Neuronal stem cell (in vitro differentiated cells): ENCODE data around the gene FBXO27.

ENCODE experiments used
- DNase-seq: peaks from one replicate; pipeline ENCODE4 v3.0.0-alpha.2; 2013; ENCODE audit warnings: low spot score
- H2AFZ ChIP-seq: one replicate; pipeline ENCODE4 v1.6.1; 2013; ENCODE audit warnings: mild to moderate bottlenecking, low read length, inconsistent platforms
- H2AK5ac ChIP-seq: 2 replicates; pipeline ENCODE4 v1.6.1; 2013; ENCODE audit warnings: low read depth, mild to moderate bottlenecking, inconsistent platforms, low read length, moderate library complexity, mixed read lengths
- H2BK120ac ChIP-seq: 2 replicates; pipeline ENCODE4 v1.6.1; 2013; ENCODE audit warnings: low read depth, mild to moderate bottlenecking, inconsistent platforms, low read length, moderate library complexity, mixed read lengths
- H2BK12ac ChIP-seq: one replicate; pipeline ENCODE4 v1.6.1; 2013; ENCODE audit warnings: low read length, inconsistent platforms
- H2BK15ac ChIP-seq: 2 replicates; pipeline ENCODE4 v1.6.1; 2013; ENCODE audit warnings: mild to moderate bottlenecking, low read length, inconsistent platforms, mixed read lengths
- H2BK5ac ChIP-seq: one replicate; pipeline ENCODE4 v1.6.1; 2013; ENCODE audit warnings: inconsistent platforms, mild to moderate bottlenecking, low read length, moderate library complexity
- H3K14ac ChIP-seq: one replicate; pipeline ENCODE4 v1.6.1; 2013; ENCODE audit warnings: low read length, inconsistent platforms
- H3K18ac ChIP-seq: 2 replicates; pipeline ENCODE4 v1.6.1; 2013; ENCODE audit warnings: low read length, inconsistent platforms
- H3K23ac ChIP-seq: 2 replicates; pipeline ENCODE4 v1.6.1; 2013; ENCODE audit warnings: low read depth, mild to moderate bottlenecking, mixed read lengths, low read length, inconsistent platforms; ENCODE audit not compliant: poor library complexity
- H3K27ac ChIP-seq: replicated peaks from 3 replicates; pipeline ENCODE4 v1.5.1; 2013; ENCODE audit warnings: low read length, inconsistent platforms
- H3K27me3 ChIP-seq, 3 experiments: 2 replicates each; pipeline ENCODE4 v1.6.1; 2013; ENCODE audit warnings: low read length in 3 of 3, mild to moderate bottlenecking in 2 of 3, inconsistent platforms in 1 of 3, low read depth in 1 of 3, mixed read lengths in 1 of 3, moderate library complexity in 1 of 3; ENCODE audit not compliant: control insufficient read depth in 3 of 3, insufficient read depth in 3 of 3
- H3K36me3 ChIP-seq, 2 donors: replicated peaks in 1 of 2; 2 replicates each; pipeline ENCODE4 v1.6.1; 2013; ENCODE audit warnings: low read length in 2 of 2; ENCODE audit not compliant: control insufficient read depth in 2 of 2, insufficient read depth in 2 of 2
- H3K4ac ChIP-seq: 2 replicates; pipeline ENCODE4 v1.6.1; 2013; ENCODE audit warnings: inconsistent platforms, mild to moderate bottlenecking, low read length, moderate library complexity
- H3K4me1 ChIP-seq, 2 donors: 1 replicate in 1 of 2; 2 replicates in 1 of 2; pipeline ENCODE4 v1.6.1; 2013; ENCODE audit warnings: low read length in 2 of 2, low read depth in 1 of 2; ENCODE audit not compliant: control insufficient read depth in 2 of 2, insufficient read depth in 1 of 2
- H3K4me2 ChIP-seq: one replicate; pipeline ENCODE4 v1.6.1; 2013; ENCODE audit warnings: mild to moderate bottlenecking, low read length, inconsistent platforms; ENCODE audit not compliant: insufficient read depth, poor library complexity, severe bottlenecking
- H3K4me3 ChIP-seq, 2 donors: 2 replicates each; pipeline ENCODE4 v1.5.1; 2013; ENCODE audit warnings: low read length in 2 of 2, mild to moderate bottlenecking in 2 of 2, inconsistent platforms in 1 of 2, moderate library complexity in 1 of 2
- H3K79me1 ChIP-seq: one replicate; pipeline ENCODE4 v1.6.1; 2013; ENCODE audit warnings: low read depth, mild to moderate bottlenecking, inconsistent platforms, low read length, moderate library complexity
- H3K9ac ChIP-seq: one replicate; pipeline ENCODE4 v1.6.1; 2013; ENCODE audit warnings: mild to moderate bottlenecking, low read depth, low read length, inconsistent platforms; ENCODE audit not compliant: poor library complexity
- H3K9me3 ChIP-seq, 2 donors: replicated peaks in 1 of 2; 2 replicates each; pipeline versions ENCODE3 to v1.6.1; 2013; ENCODE audit warnings: low read length in 2 of 2, mild to moderate bottlenecking in 2 of 2, inconsistent platforms in 1 of 2, low read depth in 1 of 2, mixed read lengths in 1 of 2, moderate library complexity in 1 of 2; ENCODE audit not compliant: control insufficient read depth in 2 of 2, insufficient read depth in 1 of 2
- H4K8ac ChIP-seq: one replicate; pipeline ENCODE4 v1.6.1; 2013; ENCODE audit warnings: low read depth, mild to moderate bottlenecking, inconsistent platforms, low read length, moderate library complexity
- H4K91ac ChIP-seq: one replicate; pipeline ENCODE4 v1.6.1; 2013; ENCODE audit warnings: low read length, low read depth, mild to moderate bottlenecking, inconsistent platforms; ENCODE audit not compliant: poor library complexity
- WGBS, 2 donors: extraction: QIAGEN DNeasy Blood & Tissue Kit; methylation state at CpG; one replicate each; pipeline ENCODE4 v1.1.7; 2013; ENCODE audit warnings: missing lambda C conversion rate in 2 of 2, mixed read lengths in 1 of 2; ENCODE audit not compliant: insufficient read length in 2 of 2, insufficient replicate concordance in 1 of 2; ENCODE audit errors: extremely low coverage in 2 of 2; 5-methylcytosine and 5-hydroxymethylcytosine counted together

FBXO27 gene

DNA sequence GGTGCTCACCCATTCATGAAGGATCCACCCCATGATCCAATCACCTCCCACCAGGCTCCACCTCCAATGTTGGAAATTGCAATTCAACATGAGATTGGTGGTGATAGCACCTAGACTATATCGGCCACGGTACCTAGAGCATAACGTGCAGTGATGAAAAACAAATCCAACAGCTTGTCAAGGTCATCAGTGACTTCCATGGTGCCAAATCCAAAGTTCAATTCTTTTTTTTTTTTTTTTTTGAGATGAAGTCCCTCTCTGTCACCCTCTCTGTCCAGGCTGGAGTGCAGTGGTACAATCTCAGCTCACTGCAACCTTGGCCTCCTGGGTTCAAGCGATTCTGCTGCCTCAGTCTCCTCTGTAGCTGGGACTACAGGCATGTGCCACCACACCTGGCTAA is 34.8 kb upstream of the FBXO27 start:
- no peaks in the 10 kb centered on the region for H3K79me1 ChIP-seq
- no peak overlapping the region for H2AFZ ChIP-seq
- no peak overlapping the region for H2BK15ac ChIP-seq
- no peak overlapping the region for H4K91ac ChIP-seq
- no peak overlapping the region for H2BK120ac ChIP-seq
- no peaks in the 10 kb centered on the region for H3K36me3 ChIP-seq
- DNase-seq = no peak
- no peaks in the 10 kb centered on the region for H3K27me3 ChIP-seq
- H2BK5ac ChIP-seq = no peak overlapping the region
- no peak overlapping the region for H3K4me2 ChIP-seq
- no peak overlapping the region for H3K23ac ChIP-seq
- no peaks in the 10 kb centered on the region for H3K9me3 ChIP-seq
- H3K4me1 ChIP-seq = no peaks in the 10 kb centered on the region
- H3K4me3 ChIP-seq = no peak overlapping the region
- no peak overlapping the region for H3K18ac ChIP-seq
- no peak overlapping the region for H2BK12ac ChIP-seq
- no CpG with 5 or more reads among the region's 4 CpGs for WGBS, 2 donors
- H3K4ac ChIP-seq = no peak overlapping the region
- H3K9ac ChIP-seq = no peak overlapping the region
- H3K14ac ChIP-seq = no peak overlapping the region
- H4K8ac ChIP-seq = no peak overlapping the region
- no peak overlapping the region for H2AK5ac ChIP-seq
- H3K27ac ChIP-seq = no peak overlapping the region

DNA sequence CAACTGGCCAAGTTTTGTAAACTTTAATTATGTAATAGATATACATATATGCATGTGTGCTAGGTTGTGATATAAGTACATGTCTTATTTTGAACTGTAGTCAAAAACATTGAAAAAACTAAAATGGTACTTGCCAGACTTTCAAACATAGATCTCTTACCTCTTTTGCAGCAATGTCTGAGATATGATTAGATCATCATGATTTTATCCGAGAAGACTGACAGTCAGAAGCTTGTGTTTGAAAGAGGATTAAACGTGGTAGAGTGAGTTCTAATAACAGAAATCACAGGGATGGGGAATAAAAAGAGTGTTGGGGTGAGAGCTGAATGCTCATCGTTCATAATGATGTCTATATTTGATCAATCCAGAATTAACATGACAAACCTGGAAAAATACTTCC is 33.6 kb upstream of the FBXO27 start:
- H3K36me3 ChIP-seq = no peaks in the 10 kb centered on the region
- H3K9ac ChIP-seq = no peak overlapping the region
- no peak overlapping the region for H3K4me2 ChIP-seq
- no peaks in the 10 kb centered on the region for H3K9me3 ChIP-seq
- DNase-seq = no peak
- H2BK12ac ChIP-seq = no peak overlapping the region
- no peak overlapping the region for H4K8ac ChIP-seq
- no peak overlapping the region for H3K4me3 ChIP-seq
- H2BK120ac ChIP-seq = no peak overlapping the region
- H3K27me3 ChIP-seq = no peaks in the 10 kb centered on the region
- no peak overlapping the region for H3K4ac ChIP-seq
- no peak overlapping the region for H2AK5ac ChIP-seq
- H3K79me1 ChIP-seq = no peaks in the 10 kb centered on the region
- H2BK15ac ChIP-seq = no peak overlapping the region
- H3K4me1 ChIP-seq = no peaks in the 10 kb centered on the region
- H3K14ac ChIP-seq = no peak overlapping the region
- WGBS, 2 donors = no CpG with 5 or more reads among the region's 3 CpGs
- H3K23ac ChIP-seq = no peak overlapping the region
- no peak overlapping the region for H2BK5ac ChIP-seq
- H3K27ac ChIP-seq = no peak overlapping the region
- no peak overlapping the region for H2AFZ ChIP-seq
- H4K91ac ChIP-seq = no peak overlapping the region
- no peak overlapping the region for H3K18ac ChIP-seq

DNA sequence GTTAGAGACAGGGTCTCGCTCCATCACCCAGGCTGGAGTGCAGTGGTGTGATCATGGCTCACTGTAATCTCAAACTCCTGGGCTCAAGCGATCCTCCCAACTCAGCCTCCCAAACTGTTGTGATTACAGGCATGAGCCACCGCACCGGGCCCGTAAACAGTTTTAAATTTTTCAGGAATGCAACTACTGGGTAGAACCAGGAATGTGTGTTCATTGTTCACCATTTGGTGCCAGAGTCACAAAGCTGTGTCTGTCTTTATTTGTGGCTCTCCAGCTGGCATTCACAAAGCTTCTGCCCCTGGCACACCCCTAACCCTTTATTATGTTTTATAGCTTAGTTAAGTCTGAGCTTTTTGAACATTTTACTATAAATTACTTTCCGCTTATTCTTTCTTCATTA is 32.1 kb upstream of the FBXO27 start:
- Histone ChIP-seq H3K79me1 (no peaks in the 10 kb centered on the region), H2BK15ac (no peak overlapping the region), H3K4ac (no peak overlapping the region), H4K8ac (no peak overlapping the region), H2BK5ac (no peak overlapping the region), H3K4me3 (no peak overlapping the region), H3K9me3 (no peaks in the 10 kb centered on the region), H3K27ac (no peak overlapping the region), H3K27me3 (no peaks in the 10 kb centered on the region), H4K91ac (no peak overlapping the region), H2BK120ac (no peak overlapping the region), H3K36me3 (no peaks in the 10 kb centered on the region), H3K4me2 (no peak overlapping the region), H2AK5ac (no peak overlapping the region), H3K14ac (no peak overlapping the region), H2BK12ac (no peak overlapping the region), H3K9ac (no peak overlapping the region), H3K18ac (no peak overlapping the region), H3K4me1 (no peaks in the 10 kb centered on the region), H3K23ac (no peak overlapping the region), H2AFZ (no peak overlapping the region)
- no CpG with 5 or more reads among the region's 6 CpGs for WGBS, 2 donors
- no peak for DNase-seq

DNA sequence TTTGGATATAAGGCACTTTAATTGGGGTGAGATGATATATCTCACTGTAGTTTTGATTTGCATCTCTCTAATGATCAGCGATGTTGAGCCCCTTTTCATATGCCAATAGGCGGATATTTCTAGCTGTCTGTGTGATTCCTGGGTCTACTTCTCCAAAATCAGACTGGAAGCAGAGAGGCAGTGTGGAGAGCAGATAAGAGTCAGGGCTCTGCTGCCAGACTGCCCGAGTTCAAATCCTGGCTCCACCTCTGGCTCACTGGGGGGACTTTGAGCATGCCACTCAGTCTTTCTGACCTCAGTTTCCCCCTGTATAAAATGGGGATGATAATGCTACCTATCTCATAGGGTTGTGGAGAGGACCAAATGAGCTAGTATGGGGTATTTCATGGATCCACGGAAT is 27.8 kb upstream of the FBXO27 start:
- Histone ChIP-seq H3K4me2 (no peak overlapping the region), H3K27me3 (peaks cover 0 to 2% (median 0%) of the 10 kb centered on the region in 3 experiments), H2AK5ac (no peak overlapping the region), H3K79me1 (no peaks in the 10 kb centered on the region), H3K9me3 (no peaks in the 10 kb centered on the region), H2BK15ac (no peak overlapping the region), H4K8ac (no peak overlapping the region), H3K23ac (no peak overlapping the region), H3K18ac (no peak overlapping the region), H2AFZ (no peak overlapping the region), H3K14ac (no peak overlapping the region), H3K4ac (no peak overlapping the region), H3K9ac (no peak overlapping the region), H2BK12ac (no peak overlapping the region), H2BK120ac (no peak overlapping the region), H4K91ac (no peak overlapping the region), H2BK5ac (no peak overlapping the region), H3K36me3 (no peaks in the 10 kb centered on the region), H3K27ac (no peak overlapping the region), H3K4me3 (no peak overlapping the region), H3K4me1 (no peaks in the 10 kb centered on the region)
- no CpG with 5 or more reads among the region's 4 CpGs for WGBS, 2 donors
- DNase-seq = no peak
